ENCODE results near the gene CC2D2B.

DNA sequence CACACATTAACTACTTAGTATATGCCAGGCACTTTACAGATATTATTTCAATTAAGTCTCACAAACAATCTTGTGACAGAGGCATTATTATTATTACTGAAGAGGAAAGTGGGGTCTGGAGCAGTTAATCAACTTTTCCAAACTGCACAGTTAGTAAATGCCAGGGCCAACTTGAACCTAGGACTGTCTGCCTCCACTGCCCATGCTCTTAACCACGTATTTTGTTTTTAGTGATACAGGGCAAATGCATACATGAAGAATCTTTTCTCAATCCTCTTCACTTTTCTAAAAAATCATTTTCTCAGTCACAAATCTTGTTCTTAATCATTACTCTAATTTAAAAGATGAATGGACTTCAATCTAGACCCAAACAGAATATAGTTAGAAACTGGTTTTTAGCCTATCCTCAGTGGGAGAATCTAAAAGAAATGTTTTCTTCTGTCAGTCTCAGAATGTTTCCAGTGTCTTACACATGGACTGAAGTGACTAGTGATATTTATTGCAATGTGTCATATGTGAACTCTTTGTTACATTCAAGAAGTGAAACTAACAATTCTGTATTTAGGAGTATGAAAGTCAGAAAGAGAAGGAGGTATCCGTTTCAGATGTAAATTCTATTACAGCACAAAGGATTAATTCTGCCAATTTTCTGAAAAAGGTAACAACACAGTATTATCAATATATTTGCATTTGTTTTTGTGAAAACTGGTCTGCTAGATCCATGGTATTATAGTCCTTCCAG, 80.1 kb downstream of the CC2D2B start:
- TF ChIP-seq POLR2AphosphoS5 (IDR thresholded peaks at IDR 0.05; ENCODE audit: low read depth, low read length) (no peak), POLR2A (IDR thresholded peaks at IDR 0.05; ENCODE audit: low read depth, low read length) (no peak), SPI1 (IDR thresholded peaks at IDR 0.05; ENCODE audit: low read depth, low read length) (peak; percentile 75), POU2F2 (IDR thresholded peaks at IDR 0.05; ENCODE audit: low read depth, low read length) (no peak)
